ENCODE measurements around the gene SNAP47.

DNA sequence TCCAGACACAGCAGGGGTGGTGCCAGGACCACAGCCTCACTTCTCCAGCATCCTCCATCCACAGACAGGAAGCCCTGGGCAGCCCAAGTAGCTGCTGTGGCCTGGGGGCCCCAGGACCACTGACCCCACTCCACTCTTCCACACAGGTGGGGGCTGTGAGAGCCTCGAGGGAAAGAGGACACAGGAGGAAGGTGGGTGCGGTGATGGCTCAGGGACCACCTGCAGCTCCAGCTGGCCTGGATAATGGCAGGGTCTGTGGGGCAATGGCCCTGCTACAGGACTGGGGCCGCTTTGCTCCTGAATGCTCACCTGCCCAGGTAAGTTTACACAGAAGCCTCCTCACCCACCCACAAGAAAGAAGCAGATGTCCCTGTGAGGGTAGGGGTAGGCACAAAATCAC, 61.9 kb downstream of the SNAP47 start:
- TF ChIP-seq, protein P1, sequence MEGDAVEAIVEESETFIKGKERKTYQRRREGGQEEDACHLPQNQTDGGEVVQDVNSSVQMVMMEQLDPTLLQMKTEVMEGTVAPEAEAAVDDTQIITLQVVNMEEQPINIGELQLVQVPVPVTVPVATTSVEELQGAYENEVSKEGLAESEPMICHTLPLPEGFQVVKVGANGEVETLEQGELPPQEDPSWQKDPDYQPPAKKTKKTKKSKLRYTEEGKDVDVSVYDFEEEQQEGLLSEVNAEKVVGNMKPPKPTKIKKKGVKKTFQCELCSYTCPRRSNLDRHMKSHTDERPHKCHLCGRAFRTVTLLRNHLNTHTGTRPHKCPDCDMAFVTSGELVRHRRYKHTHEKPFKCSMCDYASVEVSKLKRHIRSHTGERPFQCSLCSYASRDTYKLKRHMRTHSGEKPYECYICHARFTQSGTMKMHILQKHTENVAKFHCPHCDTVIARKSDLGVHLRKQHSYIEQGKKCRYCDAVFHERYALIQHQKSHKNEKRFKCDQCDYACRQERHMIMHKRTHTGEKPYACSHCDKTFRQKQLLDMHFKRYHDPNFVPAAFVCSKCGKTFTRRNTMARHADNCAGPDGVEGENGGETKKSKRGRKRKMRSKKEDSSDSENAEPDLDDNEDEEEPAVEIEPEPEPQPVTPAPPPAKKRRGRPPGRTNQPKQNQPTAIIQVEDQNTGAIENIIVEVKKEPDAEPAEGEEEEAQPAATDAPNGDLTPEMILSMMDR (IDR thresholded peaks at IDR 0.05) = no peak
- no peak for TF ChIP-seq POLR2A (IDR thresholded peaks at IDR 0.05)
- no peak for TF ChIP-seq EP300 (IDR thresholded peaks at IDR 0.05)
